ENCODE data around the gene CNOT11. TPM values are rescaled to one million over a fixed set of nuclear protein-coding genes. Genes with fewer than 3 reads are reported as not detected.

CNOT11 gene
- total and polyA plus RNA-seq, 2 donors (not counting 1 experiment from before 2014, with no cell fraction given), result 37.6 to 46.3 TPM

- DNase-seq, result no peak
- H3K27me3 Mint-ChIP-seq, result no peaks in the 10 kb centered on the region
- ChIA-PET POLR2A (no interaction called here), CTCF (no interaction called here)
- ATAC-seq (ENCODE audit: low read depth), result no peak
- H3K27ac Mint-ChIP-seq, result no peak overlapping the region
- Histone ChIP-seq H3K4me1 (ENCODE audit: control insufficient read depth in 2 of 2, insufficient read depth in 2 of 2, low read length in 2 of 2) (peaks cover 32 to 42% of the 10 kb centered on the region in 2 donors), H2AFZ (ENCODE audit: insufficient read depth, low read depth, low read length, poor library complexity, severe bottlenecking) (no peak overlapping the region), H3K4me3 (ENCODE audit: control extremely low read depth in 1 of 5, extremely low read depth in 1 of 5, insufficient read depth in 1 of 5, low read depth in 2 of 5, low read length in 4 of 5) (peak overlapping the region in 1 of 5 experiments; percentile 31), H3K9ac (ENCODE audit: low read length) (no peak overlapping the region), H3K4me2 (replicated peaks; ENCODE audit: low read depth, low read length, poor library complexity, severe bottlenecking) (no peak overlapping the region), H3K27ac (ENCODE audit: low read length in 2 of 2) (no peak overlapping the region), H3K27me3 (replicated peaks in 1 of 4; ENCODE audit: control extremely low read depth in 1 of 4, control insufficient read depth in 3 of 4, insufficient read depth in 4 of 4, low read length in 3 of 4) (no peaks in the 10 kb centered on the region), H3K9me3 (ENCODE audit: control extremely low read depth in 1 of 3, control insufficient read depth in 2 of 3, insufficient read depth in 1 of 3, low read length in 2 of 3) (no peaks in the 10 kb centered on the region), H4K20me1 (ENCODE audit: control insufficient read depth, insufficient read depth, low read length, poor library complexity, severe bottlenecking) (peaks cover 62% of the 10 kb centered on the region), H3K36me3 (replicated peaks in 1 of 2; ENCODE audit: control extremely low read depth in 1 of 2, control insufficient read depth in 1 of 2, extremely low read depth in 1 of 2, insufficient read depth in 2 of 2, low read length in 1 of 2) (peaks cover 0 to 6% of the 10 kb centered on the region in 2 experiments), H3K79me2 (ENCODE audit: control insufficient read depth, insufficient read depth, low read length) (peaks cover 94% of the 10 kb centered on the region)
- intact Hi-C loops (cut with micrococcal nuclease), result no loop called here
- peaks cover 59% of the 10 kb centered on the region for H3K4me1 Mint-ChIP-seq
- no peak for TF ChIP-seq CTCF (IDR thresholded peaks at IDR 0.05)
- WGBS (ENCODE audit: insufficient coverage), result no CpG with 5 or more reads among the region's 1 CpG
- H3K9me3 Mint-ChIP-seq (ENCODE audit: insufficient read depth), result no peaks in the 10 kb centered on the region
- no peak overlapping the region for H3K4me3 Mint-ChIP-seq
Observed at GRCh38 chr2:101303688-101304087, 51.0 kb downstream of the CNOT11 start.

GRCh38 chr2:101305035-101305434 lies 52.3 kb downstream of the CNOT11 start:
- intact Hi-C loops (cut with micrococcal nuclease), result loop anchor here (5.0 kb wide), 2 partner anchors 153 to 412 kb away; partner anchors contain the start of gene TBC1D8
- Histone ChIP-seq H3K27ac (ENCODE audit: low read length in 2 of 2) (no peak overlapping the region), H3K4me1 (ENCODE audit: control insufficient read depth in 2 of 2, insufficient read depth in 2 of 2, low read length in 2 of 2) (peaks cover 30 to 41% of the 10 kb centered on the region in 2 donors), H3K27me3 (replicated peaks in 1 of 4; ENCODE audit: control extremely low read depth in 1 of 4, control insufficient read depth in 3 of 4, insufficient read depth in 4 of 4, low read length in 3 of 4) (no peaks in the 10 kb centered on the region), H4K20me1 (ENCODE audit: control insufficient read depth, insufficient read depth, low read length, poor library complexity, severe bottlenecking) (peaks cover 51% of the 10 kb centered on the region), H3K4me2 (replicated peaks; ENCODE audit: low read depth, low read length, poor library complexity, severe bottlenecking) (no peak overlapping the region), H3K36me3 (replicated peaks in 1 of 2; ENCODE audit: control extremely low read depth in 1 of 2, control insufficient read depth in 1 of 2, extremely low read depth in 1 of 2, insufficient read depth in 2 of 2, low read length in 1 of 2) (peaks cover 0 to 6% of the 10 kb centered on the region in 2 experiments), H3K4me3 (ENCODE audit: control extremely low read depth in 1 of 5, extremely low read depth in 1 of 5, insufficient read depth in 1 of 5, low read depth in 2 of 5, low read length in 4 of 5) (peak overlapping the region in 1 of 5 experiments; percentile 34), H2AFZ (ENCODE audit: insufficient read depth, low read depth, low read length, poor library complexity, severe bottlenecking) (no peak overlapping the region), H3K9me3 (ENCODE audit: control extremely low read depth in 1 of 3, control insufficient read depth in 2 of 3, insufficient read depth in 1 of 3, low read length in 2 of 3) (no peaks in the 10 kb centered on the region), H3K9ac (ENCODE audit: low read length) (no peak overlapping the region), H3K79me2 (ENCODE audit: control insufficient read depth, insufficient read depth, low read length) (peaks cover 83% of the 10 kb centered on the region)
- no peak for TF ChIP-seq EZH2 (IDR thresholded peaks at IDR 0.05; ENCODE audit: borderline replicate concordance, insufficient read depth, low read depth, low read length, poor library complexity, severe bottlenecking)
- no peak for TF ChIP-seq CTCF (IDR thresholded peaks at IDR 0.05)
- ChIA-PET CTCF (no interaction called here), POLR2A (no interaction called here)
- DNase-seq (no peak), ATAC-seq (ENCODE audit: low read depth) (no peak)
- WGBS (ENCODE audit: insufficient coverage), result 96% methylated on average over 3 of the region's 4 CpGs
- H3K27me3 Mint-ChIP-seq, result no peaks in the 10 kb centered on the region
- H3K27ac Mint-ChIP-seq, result peak overlapping the region; percentile 28
- peaks cover 55% of the 10 kb centered on the region for H3K4me1 Mint-ChIP-seq
- H3K9me3 Mint-ChIP-seq (ENCODE audit: insufficient read depth), result no peaks in the 10 kb centered on the region
- peak overlapping the region; percentile 93 for H3K4me3 Mint-ChIP-seq
